Non-pigmented ciliary epithelial cell (primary cell): ENCODE data around the gene SFTPD.

Experiments used
- DNase-seq: peaks from one replicate; pipeline ENCODE4 v3.0.0-alpha.2; 2010; ENCODE audit warnings: low read depth

SFTPD gene

DNA sequence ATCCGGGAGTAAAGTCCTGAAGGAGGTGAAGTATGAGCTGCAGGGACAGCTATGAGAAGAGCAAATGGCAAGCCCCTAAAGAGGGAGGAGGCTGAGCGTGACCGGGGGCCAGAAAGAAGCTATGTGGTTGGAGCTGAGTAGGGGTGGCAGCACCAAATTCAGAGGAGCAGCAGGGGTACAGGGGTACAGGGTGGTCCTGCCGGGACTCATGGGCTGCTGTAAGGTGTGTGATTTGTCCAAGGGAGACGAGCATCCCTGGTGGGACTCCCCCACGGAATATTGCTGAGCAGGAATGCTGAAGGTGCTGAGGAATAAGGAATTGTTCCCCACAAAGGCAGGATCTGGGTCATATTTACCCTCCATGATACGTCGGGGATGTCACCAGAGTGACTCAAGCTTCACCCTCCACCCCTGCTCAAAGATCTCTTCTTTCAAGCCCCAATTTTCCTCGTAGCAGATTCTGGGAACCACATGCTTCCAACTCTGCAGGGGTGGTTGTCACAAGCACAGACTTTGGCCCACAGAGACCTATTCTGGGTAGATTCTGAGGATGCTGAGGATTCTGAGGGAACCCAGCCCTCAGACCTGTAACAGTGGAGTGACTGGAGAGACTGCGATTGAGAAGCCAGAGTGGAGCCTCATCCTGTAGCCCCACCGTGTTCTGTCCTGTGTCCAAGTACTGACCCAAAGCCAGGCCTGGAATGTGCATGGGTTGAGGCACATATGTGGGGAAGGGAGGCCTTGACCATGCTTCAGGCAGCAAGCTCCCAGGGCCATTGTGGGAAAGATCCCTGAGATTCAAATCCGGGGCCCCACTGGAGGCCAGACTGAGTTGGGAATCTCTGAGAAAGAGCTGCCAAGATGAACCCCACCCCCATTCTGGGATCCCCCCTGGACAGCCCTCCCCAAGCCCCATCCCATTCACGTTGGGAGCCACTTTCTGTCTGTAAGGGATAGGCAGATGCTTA, 4.2 kb downstream of the SFTPD start:
- DNase-seq, result no peak

DNA sequence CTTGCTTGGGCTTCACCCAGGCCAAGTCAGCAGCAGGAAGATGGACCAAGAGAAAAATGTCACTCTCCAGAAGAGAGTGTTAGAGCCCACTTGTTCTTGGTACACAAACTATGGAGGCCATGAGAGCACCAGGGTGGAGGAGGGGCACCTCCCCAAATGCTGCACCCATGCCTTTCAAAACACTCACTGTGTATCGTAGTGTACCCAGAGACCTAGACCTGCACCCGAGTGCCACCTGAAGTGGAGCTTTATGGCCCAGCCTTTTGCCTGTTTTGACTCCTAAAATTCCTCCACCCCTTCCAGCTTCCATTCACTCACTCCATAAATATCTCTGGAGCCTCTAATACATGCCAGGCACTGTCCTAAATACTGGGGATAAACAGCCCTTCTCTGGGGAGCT, 5.0 kb downstream of the SFTPD start:
- DNase-seq, result no peak

DNA sequence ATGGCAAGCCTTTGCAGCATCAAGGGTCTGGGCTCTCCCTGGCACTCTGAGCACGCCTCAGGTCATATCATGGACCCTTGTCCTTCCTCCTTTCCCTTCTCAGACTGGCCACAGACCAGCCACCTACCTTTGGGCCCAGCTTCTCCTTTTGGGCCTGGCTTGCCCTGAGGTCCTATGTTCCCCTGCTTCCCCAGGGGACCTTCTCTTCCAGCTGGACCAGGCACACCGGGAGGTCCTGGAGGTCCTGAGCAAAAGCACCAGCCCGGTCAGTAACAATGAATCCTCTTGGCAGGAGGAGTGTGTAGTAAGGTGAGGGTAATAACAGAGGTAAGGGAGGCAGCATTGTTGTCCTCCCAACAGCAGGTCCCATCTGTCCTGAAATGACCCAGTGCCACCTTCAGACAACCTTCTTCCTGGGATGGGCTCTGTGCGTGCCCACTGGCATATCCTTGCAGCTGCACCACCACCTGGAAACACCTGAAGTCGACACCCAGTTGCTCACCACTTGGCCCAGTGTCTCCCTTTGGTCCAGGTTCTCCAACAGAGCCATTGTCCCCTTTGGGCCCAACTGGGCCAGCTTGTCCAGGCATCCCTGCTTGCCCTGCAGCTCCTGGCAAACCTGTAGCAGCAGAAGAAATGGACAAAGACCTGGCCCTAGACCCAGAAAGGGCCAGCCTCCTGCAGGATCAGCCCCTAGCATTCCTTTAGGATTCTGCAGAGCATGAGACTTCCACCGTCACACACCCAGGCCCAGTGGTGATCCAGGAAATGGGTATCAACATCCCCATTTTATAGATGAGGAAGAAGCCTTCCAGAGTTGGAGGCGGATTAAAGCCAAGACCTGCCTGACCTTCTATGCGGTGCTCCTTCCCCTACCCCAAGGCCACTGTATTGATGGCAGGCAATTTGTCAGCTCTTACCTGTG, 6.4 kb downstream of the SFTPD start:
- no peak for DNase-seq

DNA sequence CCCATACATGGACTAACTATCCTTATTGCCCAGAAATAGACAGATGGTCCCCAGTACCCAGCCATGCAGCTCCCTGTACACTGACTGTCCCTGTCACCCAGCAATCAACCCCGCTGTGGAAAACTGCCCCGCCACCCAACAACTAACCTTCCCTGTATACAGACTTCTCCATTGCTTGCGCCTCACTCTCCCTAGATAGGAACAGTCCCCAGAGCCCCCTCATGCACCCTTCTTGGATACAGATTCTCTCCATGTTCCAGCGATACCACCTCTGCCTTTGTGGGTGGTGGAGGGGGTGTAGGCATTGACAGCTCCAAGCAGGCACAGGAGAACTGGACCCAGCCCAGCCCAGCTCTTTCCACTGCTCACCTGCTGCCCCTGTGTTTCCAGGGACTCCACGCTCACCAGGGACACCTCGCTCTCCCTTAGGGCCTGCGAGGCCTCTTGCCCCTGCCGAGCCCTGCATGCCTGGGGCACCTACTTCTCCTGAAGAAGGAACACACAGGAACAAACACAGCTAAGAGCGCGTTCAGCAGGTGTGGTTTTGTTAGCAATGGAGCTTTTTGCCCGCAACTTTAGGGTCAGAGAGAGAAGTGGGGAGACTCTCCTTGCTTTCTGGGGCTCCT, 7.2 kb downstream of the SFTPD start:
- no peak for DNase-seq

GRCh38 chr10:79941146-79941545, 7.8 kb downstream of the SFTPD start:
- no peak for DNase-seq

GRCh38 chr10:79940431-79940830, 8.5 kb downstream of the SFTPD start:
- no peak for DNase-seq

DNA sequence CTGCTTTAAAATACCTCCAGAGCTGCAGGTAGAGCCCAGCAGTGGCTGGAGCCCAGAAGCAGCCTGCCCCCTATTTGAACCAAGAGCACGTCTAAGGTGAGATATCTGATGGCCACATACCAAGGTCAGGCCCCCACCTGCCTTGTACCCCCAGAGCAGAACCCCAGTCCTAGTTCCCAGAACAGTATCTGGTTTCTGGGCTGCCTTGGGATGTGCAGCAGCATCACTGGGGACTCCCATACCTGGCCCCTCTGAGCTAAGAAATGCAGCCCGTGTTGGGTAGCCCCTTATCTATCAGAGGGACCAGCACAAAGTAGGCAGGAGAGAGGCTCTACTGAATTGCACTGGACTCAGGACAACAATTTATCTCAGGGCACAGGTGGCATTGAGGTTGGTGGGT, 8.9 kb downstream of the SFTPD start:
- DNase-seq, result no peak

DNA sequence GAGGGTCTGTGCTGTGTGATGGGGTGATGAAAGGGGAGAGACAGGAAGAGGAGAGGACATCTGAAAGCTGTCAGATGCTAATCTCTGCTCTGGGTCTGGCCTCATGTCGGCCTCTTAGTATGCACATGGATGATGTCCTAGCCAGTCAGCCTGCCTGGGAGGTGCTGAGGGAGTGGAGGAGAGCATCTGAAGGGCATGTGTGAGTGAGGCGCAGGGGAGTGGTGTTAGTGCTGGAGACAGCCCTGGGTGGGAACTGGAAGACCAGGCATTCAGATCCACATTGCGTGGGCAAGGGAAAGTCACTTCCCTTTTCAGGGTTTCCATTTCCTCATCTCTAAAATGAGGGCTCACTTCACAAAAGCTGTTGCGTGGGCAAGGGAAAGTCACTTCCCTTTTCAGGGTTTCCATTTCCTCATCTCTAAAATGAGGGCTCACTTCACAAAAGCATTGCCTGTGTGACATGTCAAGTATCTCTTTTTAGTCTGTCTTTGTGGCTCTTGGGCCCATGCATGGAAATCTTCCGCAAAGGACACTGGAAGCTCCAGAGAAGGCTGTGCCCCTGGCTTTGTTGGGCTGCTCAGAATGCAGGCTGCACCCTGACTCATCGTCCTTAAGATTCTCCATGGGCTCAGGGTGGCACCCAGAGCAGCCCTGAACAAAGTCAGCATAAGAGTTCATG, 10.0 kb downstream of the SFTPD start:
- DNase-seq, result no peak

- no peak for DNase-seq
These were observed 11.2 kb downstream of the SFTPD start for GRCh38 chr10:79937701-79938151.

GRCh38 chr10:79936625-79937615, 12.0 kb downstream of the SFTPD start:
- DNase-seq, result no peak

GRCh38 chr10:79933961-79934360, 14.9 kb downstream of the SFTPD start:
- DNase-seq, result no peak

DNA sequence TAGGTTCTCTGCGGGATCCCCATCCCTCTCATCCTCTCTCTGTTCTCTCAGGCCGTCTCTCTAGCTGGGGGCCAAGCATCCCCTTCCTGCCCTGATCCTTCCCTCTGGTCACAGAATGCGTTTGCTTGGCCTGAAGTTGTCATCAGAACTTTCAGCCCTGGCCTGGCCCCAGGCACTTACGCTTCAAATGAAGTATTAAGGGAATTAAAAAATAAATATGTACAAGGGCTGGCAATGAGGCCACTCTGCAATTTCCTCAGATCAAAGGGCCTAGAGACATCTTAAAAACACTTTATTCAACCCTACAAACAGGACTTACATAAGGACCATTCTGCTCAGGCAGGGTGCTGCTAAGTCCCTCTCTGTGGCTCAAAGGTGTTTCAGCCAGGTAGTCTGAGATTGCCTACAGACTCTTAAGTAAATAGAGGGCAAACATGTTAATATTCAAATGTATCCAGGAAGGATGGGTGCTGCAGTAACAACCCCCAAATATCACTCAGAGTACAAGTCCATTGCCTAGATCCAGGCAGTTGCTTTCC, 16.0 kb downstream of the SFTPD start:
- DNase-seq, result no peak

DNA sequence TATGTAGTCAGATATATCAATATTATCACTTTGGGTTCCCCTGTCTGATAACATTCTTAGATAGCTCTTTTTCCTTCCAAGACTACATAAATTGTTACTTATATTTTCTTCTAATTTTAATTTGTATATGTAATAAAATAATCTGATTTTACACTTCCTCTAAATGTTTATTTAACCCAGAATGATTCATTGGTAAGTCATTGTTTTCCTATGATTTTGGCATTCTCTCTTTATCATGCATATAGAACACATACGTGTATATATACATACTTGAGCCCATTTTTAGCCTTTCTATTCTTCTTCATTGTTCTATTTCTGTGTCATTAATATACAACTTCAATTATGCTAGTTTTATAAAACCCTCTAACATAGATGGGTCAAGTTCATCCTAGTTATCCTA, 16.6 kb downstream of the SFTPD start:
- DNase-seq, result no peak

- no peak for DNase-seq
These were observed 18.2 kb downstream of the SFTPD start for GRCh38 chr10:79930751-79931150.

DNA sequence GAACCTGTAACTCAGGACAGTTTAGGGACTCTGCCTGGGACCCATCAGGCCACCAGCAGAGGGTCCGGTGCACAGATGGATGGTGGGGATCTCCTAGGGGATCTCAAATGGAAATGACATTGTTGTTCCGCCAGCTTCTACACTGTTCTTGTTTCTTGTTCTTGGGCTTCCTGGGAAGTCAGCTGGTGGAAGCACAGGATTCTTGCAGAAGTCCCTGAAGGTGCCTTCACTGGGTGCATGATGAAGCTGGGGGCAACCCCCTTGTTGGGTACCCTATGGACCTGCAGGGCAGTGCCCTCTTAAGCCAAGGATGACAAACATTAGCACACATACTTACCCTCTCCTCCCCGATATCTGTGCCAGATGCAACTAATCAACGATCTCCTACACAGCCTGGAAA, 18.6 kb downstream of the SFTPD start:
- no peak for DNase-seq

GRCh38 chr10:79929409-79929904, 19.4 kb downstream of the SFTPD start:
- no peak for DNase-seq

DNA sequence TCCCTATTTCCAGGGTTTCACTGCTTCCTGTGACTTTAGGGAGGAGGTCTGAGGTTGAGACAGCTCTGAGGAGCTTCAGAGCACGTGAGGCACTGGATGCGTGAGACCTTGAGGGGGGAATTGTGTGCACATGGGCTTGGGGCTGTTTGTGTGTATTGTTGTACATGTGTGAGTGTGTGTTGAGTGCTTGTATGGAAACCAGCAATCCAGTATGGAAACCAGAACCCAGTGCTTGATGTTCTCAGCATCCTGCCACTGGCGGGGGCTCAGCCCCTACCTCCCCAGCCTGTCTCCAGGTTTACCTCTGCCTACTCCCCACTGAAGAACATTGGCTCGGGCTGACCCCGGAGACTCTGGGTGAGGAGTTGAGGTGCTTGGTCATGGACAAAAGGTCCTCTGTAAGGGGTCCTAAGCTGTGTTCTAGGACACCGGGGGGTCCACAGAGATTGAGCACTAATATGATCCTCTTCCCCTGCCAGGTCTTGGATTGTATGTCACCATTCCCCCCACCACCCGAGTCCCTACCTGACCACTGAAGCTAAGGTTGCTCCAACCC, 20.8 kb downstream of the SFTPD start:
- DNase-seq, result no peak

GRCh38 chr10:79927111-79927828, 21.6 kb downstream of the SFTPD start:
- DNase-seq, result no peak

- no peak for DNase-seq
These were observed 22.9 kb downstream of the SFTPD start for GRCh38 chr10:79926037-79926436.
